Tibial nerve (tissue), 4 donors: ENCODE results near the gene GALNT10.

Source experiments
- CTCF ChIP-seq, 5 experiments: fragments of 200-600 bp in 3 of 5; fragments of 450-650 bp in 2 of 5; sonication (generic) in 3 of 5; IDR thresholded peaks; one replicate each; pipeline ENCODE4 v1.5.1; 2016 to 2019; ENCODE audit warnings: antibody characterized with exemption in 5 of 5, mild to moderate bottlenecking in 3 of 5, moderate library complexity in 2 of 5
- EP300 ChIP-seq, 2 donors: sonication (generic); formaldehyde crosslinking; IDR thresholded peaks; one replicate each; pipeline ENCODE4 v1.6.1; 2017; ENCODE audit warnings: antibody characterized with exemption in 2 of 2, mild to moderate bottlenecking in 1 of 2
- POLR2A ChIP-seq, 2 donors: fragments of 450-650 bp; IDR thresholded peaks; one replicate each; pipeline ENCODE4 v1.6.1; 2017; ENCODE audit warnings: antibody characterized with exemption in 2 of 2, mild to moderate bottlenecking in 2 of 2, moderate library complexity in 2 of 2

- TF ChIP-seq CTCF (IDR thresholded peaks at IDR 0.05) = no peak
- no peak for TF ChIP-seq POLR2A (IDR thresholded peaks at IDR 0.05)
- no peak for TF ChIP-seq EP300 (IDR thresholded peaks at IDR 0.05)
Observed at GRCh38 chr5:154268073-154268472, 77.5 kb downstream of the GALNT10 start.
